Inferior parietal cortex (tissue), 1 donor: Measurements from ENCODE around the gene STAT3.
"Not testable (repeated sequence)": the region's sequence is repeated elsewhere in the genome, so short reads cannot be mapped to it uniquely, and the experiment has no call there.

ENCODE experiments used
- DNase-seq: peaks from one replicate; pipeline ENCODE4 v3.0.0-alpha.2; 2016; ENCODE audit errors: extremely low spot score

STAT3 gene

GRCh38 chr17:42297775-42298174 is 90.5 kb downstream of the STAT3 start:
- DNase-seq, result not testable (repeated sequence)

GRCh38 chr17:42296012-42296411 is 92.2 kb downstream of the STAT3 start:
- DNase-seq, result no peak

GRCh38 chr17:42294469-42295398 is 93.5 kb downstream of the STAT3 start:
- no peak for DNase-seq

GRCh38 chr17:42291129-42291528 is 97.1 kb downstream of the STAT3 start:
- DNase-seq, result no peak

GRCh38 chr17:42290577-42290976 is 97.7 kb downstream of the STAT3 start:
- DNase-seq, result no peak

GRCh38 chr17:42289611-42290181 is 98.5 kb downstream of the STAT3 start:
- DNase-seq, result no peak

- DNase-seq, result no peak
These were observed 99.2 kb downstream of the STAT3 start for GRCh38 chr17:42288803-42289610.

GRCh38 chr17:42287977-42288802 is 100.1 kb downstream of the STAT3 start, which contains the start of gene STAT5A:
Gene STAT5A, plus strand, starts transcription at chr17:42288498. Its CDS starts 914 bp downstream, at chr17:42289412.
- no peak for DNase-seq

GRCh38 chr17:42287305-42287976 is 100.8 kb downstream of the STAT3 start:
- no peak for DNase-seq

GRCh38 chr17:42286411-42287221 is 101.6 kb downstream of the STAT3 start:
- DNase-seq, result no peak

- no peak for DNase-seq
These were observed 102.7 kb downstream of the STAT3 start for GRCh38 chr17:42285346-42286050.

GRCh38 chr17:42284566-42284965 is 103.7 kb downstream of the STAT3 start:
- DNase-seq, result no peak

GRCh38 chr17:42284024-42284369 is 104.2 kb downstream of the STAT3 start:
- DNase-seq, result no peak

- DNase-seq, result no peak
These were observed 104.8 kb downstream of the STAT3 start for GRCh38 chr17:42283241-42284023.

GRCh38 chr17:42282478-42283080 is 105.7 kb downstream of the STAT3 start:
- DNase-seq, result no peak

GRCh38 chr17:42281571-42282096 is 106.6 kb downstream of the STAT3 start:
- DNase-seq, result no peak

- no peak for DNase-seq
These were observed 108.2 kb downstream of the STAT3 start for GRCh38 chr17:42279776-42280630.
